Heart left ventricle (tissue), 16 donors: Measurements from ENCODE around the gene STX3. TPM values are rescaled to one million over a fixed set of nuclear protein-coding genes. Genes with fewer than 3 reads are reported as not detected.
A peak's percentile ranks its signal among the peaks of the same experiment; 100 is the strongest.

Experiments used
- ATAC-seq, 4 donors: fragments of 200-7000 bp; cut with Tn5 transposase; one replicate each; pipeline ENCODE4 v1.9.1; 2020 to 2022; ENCODE audit warnings: moderate library complexity in 4 of 4, mild to moderate bottlenecking in 3 of 4, moderate number of reproducible peaks in 1 of 4
- DNase-seq, 5 donors: peaks; one replicate each; pipeline ENCODE4 v3.0.0-alpha.2; 2020
- H3K27ac ChIP-seq, 12 donors: fragments of 200-600 bp; sonication (generic) in 4 of 12; one replicate each; pipeline versions ENCODE4 v1.5.0 to v1.8.0; 2016 to 2022; ENCODE audit warnings: mild to moderate bottlenecking in 2 of 12
- H3K27me3 ChIP-seq, 9 donors: fragments of 200-600 bp; sonication (generic) in 2 of 9; one replicate each; pipeline versions ENCODE4 v1.5.1 to v1.8.0; 2016 to 2022; ENCODE audit warnings: mild to moderate bottlenecking in 3 of 9
- H3K36me3 ChIP-seq, 9 donors: fragments of 200-600 bp; sonication (generic) in 2 of 9; one replicate each; pipeline versions ENCODE4 v1.5.0 to v1.8.0; 2018 to 2022; ENCODE audit warnings: mild to moderate bottlenecking in 2 of 9
- H3K4me1 ChIP-seq, 12 donors: fragments of 200-600 bp; sonication (generic) in 4 of 12; one replicate each; pipeline versions ENCODE4 v1.5.0 to v1.8.0; 2016 to 2022; ENCODE audit warnings: mild to moderate bottlenecking in 3 of 12
- H3K4me3 ChIP-seq, 12 donors: fragments of 200-600 bp; sonication (generic) in 4 of 12; one replicate each; pipeline versions ENCODE4 v1.5.0 to v1.8.0; 2017 to 2022; ENCODE audit warnings: mild to moderate bottlenecking in 9 of 12, moderate library complexity in 4 of 12
- H3K9me3 ChIP-seq, 12 donors: fragments of 200-600 bp; sonication (generic) in 4 of 12; one replicate each; pipeline versions ENCODE4 v1.5.0 to v1.8.0; 2016 to 2022; ENCODE audit warnings: mild to moderate bottlenecking in 1 of 12
- CTCF ChIP-seq, 12 donors: fragments of 200-600 bp; sonication (generic) in 4 of 12; IDR thresholded peaks; one replicate each; pipeline versions ENCODE4 v1.5.0 to v1.8.0; 2018 to 2022; ENCODE audit warnings: antibody characterized with exemption in 12 of 12, mild to moderate bottlenecking in 5 of 12
- POLR2A ChIP-seq, 2 donors: fragments of 450-650 bp; IDR thresholded peaks; one replicate each; pipeline ENCODE4 v1.6.1; 2017; ENCODE audit warnings: antibody characterized with exemption in 2 of 2, mild to moderate bottlenecking in 2 of 2, moderate library complexity in 2 of 2
- WGBS, 4 donors: extraction: QIAGEN DNeasy Blood & Tissue Kit in 2 of 4; methylation state at CpG; one replicate each; pipeline versions ENCODE4 v1.1.5 to v1.1.7; 2013 to 2018; 5-methylcytosine and 5-hydroxymethylcytosine counted together
- intact Hi-C, 10 donors: fragments of 100-400 bp; cut with DNase I; formaldehyde crosslinking; loops; one replicate each; pipeline versions ENCODE4 v1.11.1 to v1.14.2; 2022
- long read RNA-seq, 3 donors: library from polyadenylated mRNA; unstranded; transcript quantifications; one replicate each; pipeline ENCODE4 v2.0.0, GENCODE V29; 2020 to 2021
- polyA plus RNA-seq, 2 donors: library from polyadenylated mRNA; stranded (reverse); fragments of 200-250 nt; gene quantifications; one replicate each; pipeline ENCODE4 v1.2.3, GENCODE V29; 2013
- total RNA-seq, 9 donors: library from RNA; depleted of rRNA in 2 of 9; stranded (reverse); fragments of >200 nt in 2 of 9; fragmentation: NEBNext Ultra II Directional in 3 of 9; extraction: Animal tissue kit (Norgen Biotek cat#: 25700) in 3 of 9; gene quantifications; one replicate each; pipeline versions ENCODE4 v1.1.0 to v1.2.4, GENCODE V29; 2016 to 2023
- donor health status: ischemic (EF 13 %, LVEDD 7.1; RV severe dilation, severe dysfunction).
- donor health status: healthy with polysubstance abuse.
- donor health status: DM: no; HTN: yes; CAD: no.
- donor health status: DM: no; HTN: no; CAD: no.
- donor health status: ischemic (EF 25% LVEDD 6.9; RV normal size, moderate dysfunction).
- donor health status: ischemic (EF 25% LVEDD 5.7; RV mildly dilated, moderate dysfunction).
- donor health status: healthy.
- donor health status: DM: yes; HTN: yes; CAD: no.
- donor health status: ischemic (EF 35%, LVEDD 5.7; RV mildly dilated, moderate dysfunction).
- donor health status: nonischemic (EF 11% LVEDD 7.7; RV severe dilation, severe dysfunction).
- donor health status: DM: yes; HTN: yes; CAD: no.
- donor health status: PGD.
- donor health status: ischemic (EF 29% LVEDD 5.4; RV normal size, mild dysfunction).
- donor health status: nonischemic (EF 23%, LVEDD 6.1; RV moderate dilation, normal function).

Gene STX3
- total RNA-seq, result 10 to 100 TPM in 4 of 9 donors, 1 to 10 TPM in 5; 7.7 to 16.5 (median 10.0) TPM
- polyA plus RNA-seq, result 10 to 100 TPM in 1 of 2 donors, 1 to 10 TPM in 1; 6.8 to 16.6 TPM
- long read RNA-seq, donor 1, transcript STX3-201 (11 exons, 3,299 nt), result major isoform, 9 of 20 reads
- long read RNA-seq, donor 1, partial matches to known transcripts, result 0 of 20 reads
- long read RNA-seq, donor 1, other reads (novel, unspliced or antisense), result 7 of 20 reads
- long read RNA-seq, donor 2, transcript STX3-203 (10 exons, 1,571 nt), result minor isoform, 5 of 35 reads
- long read RNA-seq, donor 2, transcript STX3-201 (11 exons, 3,299 nt), result major isoform, 15 of 35 reads
- long read RNA-seq, donor 2, partial matches to known transcripts, result 5 of 35 reads
- long read RNA-seq, donor 2, other reads (novel, unspliced or antisense), result 10 of 35 reads
- long read RNA-seq, donor 3, transcript STX3-203 (10 exons, 1,571 nt), result major isoform, 18 of 50 reads
- long read RNA-seq, donor 3, transcript STX3-201 (11 exons, 3,299 nt), result minor isoform, 17 of 50 reads
- long read RNA-seq, donor 3, partial matches to known transcripts, result 0 of 50 reads
- long read RNA-seq, donor 3, other reads (novel, unspliced or antisense), result 15 of 50 reads

GRCh38 chr11:59754859-59755700, at the start of gene STX3:
Gene STX3 (plus strand): TSS chr11:59755376. CDS start chr11:59755606, 230 bp downstream.
- 0% methylated on average over 14 to 80 of the region's 80 CpGs for WGBS, 4 donors
- H3K36me3 ChIP-seq, result no peaks in the 10 kb centered on the region

DNA sequence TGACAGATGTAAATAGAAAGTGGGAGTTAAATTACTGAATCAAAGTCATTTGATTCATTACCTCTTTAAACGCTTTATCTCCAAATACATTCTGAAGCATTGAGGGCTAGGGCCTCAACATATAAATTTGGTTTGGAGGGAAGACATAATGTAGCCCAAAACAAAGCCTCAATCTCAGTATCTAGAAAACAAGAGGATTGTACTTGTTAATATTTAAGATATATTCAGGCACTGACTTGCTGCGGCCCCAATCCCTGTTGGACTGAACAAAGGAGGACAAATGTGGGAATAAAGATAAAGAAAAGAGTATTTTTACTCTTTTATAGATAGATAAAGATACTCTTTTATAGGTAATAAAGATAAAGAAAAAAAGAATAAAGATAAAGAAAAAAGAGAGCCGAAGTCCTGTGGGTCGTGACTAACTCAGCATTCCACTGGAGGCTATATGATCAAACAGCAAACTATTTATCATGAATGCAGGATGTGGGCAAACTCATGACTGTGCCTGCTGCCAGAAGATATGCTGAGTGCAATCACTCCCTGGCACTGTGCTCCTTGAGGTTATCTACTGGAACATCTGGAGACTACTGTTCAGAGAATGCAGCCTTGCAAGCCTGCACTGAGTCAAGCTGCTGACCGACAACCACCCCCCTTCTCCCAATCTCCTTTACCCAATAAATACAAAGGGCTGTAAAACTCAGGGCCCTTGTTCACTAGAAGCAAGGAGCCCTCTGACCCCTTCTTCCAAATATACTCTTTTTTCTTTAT, 48.5 kb upstream of the STX3 start:
- H3K4me1 ChIP-seq, result no peaks in the 10 kb centered on the region
- no peak for DNase-seq
- H3K27ac ChIP-seq, result no peak overlapping the region
- no peak overlapping the region for H3K4me3 ChIP-seq
- intact Hi-C loops, result no loop called here
- 72 to 75% (median 74%) methylated on average over 5 of the region's 5 CpGs for WGBS, 4 donors
- TF ChIP-seq POLR2A (IDR thresholded peaks at IDR 0.05), result no peak
- TF ChIP-seq CTCF (IDR thresholded peaks at IDR 0.05), result no peak
- ATAC-seq, result no peak
- H3K9me3 ChIP-seq, result no peaks in the 10 kb centered on the region
- peaks cover 0 to 4% (median 0%) of the 10 kb centered on the region in 9 donors for H3K27me3 ChIP-seq
- no peaks in the 10 kb centered on the region for H3K36me3 ChIP-seq

More at GRCh38 chr11:59754859-59755700, at the start of gene STX3:
- Histone ChIP-seq H3K27me3 (no peaks in the 10 kb centered on the region), H3K9me3 (no peaks in the 10 kb centered on the region), H3K4me3 (peak within 1 kb of the TSS; percentile 74 to 99 (median 93)), H3K4me1 (peaks cover 0 to 21% (median 9%) of the 10 kb centered on the region in 12 donors), H3K27ac (peak within 1 kb of the TSS; percentile 88 to 98 (median 96))
- TF ChIP-seq POLR2A (IDR thresholded peaks at IDR 0.05), result peak in 1 of 2 donors; percentile 52
- no peak for TF ChIP-seq CTCF (IDR thresholded peaks at IDR 0.05)
- ATAC-seq, result peak; percentile 43 to 92 (median 86)
- intact Hi-C loops, result loop anchor here (1.0 to 10.0 kb wide), 6 partner anchors 47 to 218 kb away; partner anchors contain the start of gene MRPL16 (in 1 of the 10)
- DNase-seq, result peak; percentile 66 to 86 (median 73)

DNA sequence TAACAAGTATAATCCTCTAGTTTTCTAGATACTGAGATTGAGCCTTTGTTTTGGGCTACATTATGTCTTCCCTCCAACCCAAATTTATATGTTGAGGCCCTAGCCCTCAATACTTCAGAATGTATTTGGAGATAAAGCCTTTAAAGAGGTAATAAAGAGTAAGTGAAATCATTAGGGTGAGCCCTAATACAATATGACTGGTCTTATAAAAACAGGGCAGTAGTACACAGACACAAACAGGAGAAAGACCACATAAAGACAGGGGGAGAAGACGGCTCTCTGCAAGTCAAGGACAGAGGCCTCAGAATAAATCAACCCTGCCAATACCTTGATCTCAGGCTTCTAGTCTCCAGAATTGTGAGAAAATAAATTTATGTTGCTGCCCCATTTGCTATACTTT, 47.8 kb upstream of the STX3 start:
- intact Hi-C loops, result no loop called here
- H3K4me3 ChIP-seq, result no peak overlapping the region
- DNase-seq (no peak), ATAC-seq (no peak)
- H3K27ac ChIP-seq, result no peak overlapping the region
- no peak for TF ChIP-seq POLR2A (IDR thresholded peaks at IDR 0.05)
- no peak for TF ChIP-seq CTCF (IDR thresholded peaks at IDR 0.05)
- whole genome bisulfite sequencing, 4 donors, result 78 to 83% (median 81%) methylated on average over 1 of the region's 1 CpG
- no peaks in the 10 kb centered on the region for H3K4me1 ChIP-seq
- no peaks in the 10 kb centered on the region for H3K36me3 ChIP-seq
- H3K27me3 ChIP-seq, result peaks cover 0 to 4% (median 0%) of the 10 kb centered on the region in 9 donors
- no peaks in the 10 kb centered on the region for H3K9me3 ChIP-seq
